Activated CD8-positive, alpha-beta memory T cell treated with anti-CD3 and anti-CD28 coated beads for 1 hour (primary cell): ENCODE results near the gene DEFB131B.
"Not testable (repeated sequence)": the region's sequence is repeated elsewhere in the genome, so short reads cannot be mapped to it uniquely, and the experiment has no call there.

ENCODE experiments used
- DNase-seq, 2 donors: peaks; one replicate each; pipeline ENCODE4 v3.0.0-alpha.2; 2020; ENCODE audit warnings: low read depth in 1 of 2; ENCODE audit errors: extremely low read depth in 1 of 2

DEFB131B gene

DNA sequence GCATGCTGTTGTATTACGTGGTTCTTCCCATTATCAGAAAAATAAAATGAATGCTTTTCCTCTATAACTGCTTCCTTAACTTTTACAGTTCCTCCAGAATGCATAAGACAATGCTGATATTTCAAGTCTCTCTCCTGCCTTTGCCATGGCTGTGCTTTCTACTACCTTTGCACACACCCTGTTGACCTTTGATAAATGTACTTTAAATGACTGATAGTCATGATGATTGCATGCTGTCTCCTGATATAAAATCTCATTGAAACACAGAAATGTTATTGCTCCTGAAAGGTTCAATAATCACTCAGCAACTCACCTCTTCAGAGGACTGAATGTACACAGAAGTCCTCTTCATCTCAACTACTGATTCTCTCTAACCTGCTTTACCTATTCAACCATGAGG, at the start of gene DEFB131B:
Gene DEFB131B, plus strand, starts transcription at position 395 of the 400 bp plus-strand sequence. Its CDS starts 0 bp downstream, at position 395.
- DNase-seq, result not testable (repeated sequence)

DNA sequence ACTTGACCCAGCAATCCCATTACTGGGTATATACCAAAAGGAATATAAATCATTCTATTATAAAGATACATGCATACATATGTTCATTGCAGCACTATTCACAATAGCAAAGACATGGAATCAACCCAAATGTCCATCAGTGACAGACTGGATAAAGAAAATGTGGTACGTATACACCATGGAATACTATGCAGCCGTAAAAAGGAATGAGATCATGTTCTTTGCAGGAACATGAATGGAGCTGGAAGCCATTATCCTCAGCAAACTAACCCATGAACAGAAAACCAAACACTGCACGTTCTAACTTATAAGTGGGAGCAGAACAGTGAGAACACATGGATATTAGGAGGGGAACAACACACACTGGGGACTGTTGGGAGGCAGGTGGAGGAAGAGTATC, 49.0 kb upstream of the DEFB131B start:
- DNase-seq, result not testable (repeated sequence)

GRCh38 chr11:71829686-71830085, 48.6 kb upstream of the DEFB131B start:
- not testable (repeated sequence) for DNase-seq

- DNase-seq, result not testable (repeated sequence)
Measured at GRCh38 chr11:71832811-71833210, 45.4 kb upstream of the DEFB131B start, which contains the start of gene DEFB108B. Gene DEFB108B, plus strand, starts transcription at chr11:71833200. Its CDS starts 0 bp downstream, at chr11:71833200.

GRCh38 chr11:71842720-71843119, 35.5 kb upstream of the DEFB131B start:
- DNase-seq, result not testable (repeated sequence)

GRCh38 chr11:71843355-71843754, 34.9 kb upstream of the DEFB131B start:
- DNase-seq, result not testable (repeated sequence)

GRCh38 chr11:71843858-71844257, 34.4 kb upstream of the DEFB131B start:
- DNase-seq, result no peak

DNA sequence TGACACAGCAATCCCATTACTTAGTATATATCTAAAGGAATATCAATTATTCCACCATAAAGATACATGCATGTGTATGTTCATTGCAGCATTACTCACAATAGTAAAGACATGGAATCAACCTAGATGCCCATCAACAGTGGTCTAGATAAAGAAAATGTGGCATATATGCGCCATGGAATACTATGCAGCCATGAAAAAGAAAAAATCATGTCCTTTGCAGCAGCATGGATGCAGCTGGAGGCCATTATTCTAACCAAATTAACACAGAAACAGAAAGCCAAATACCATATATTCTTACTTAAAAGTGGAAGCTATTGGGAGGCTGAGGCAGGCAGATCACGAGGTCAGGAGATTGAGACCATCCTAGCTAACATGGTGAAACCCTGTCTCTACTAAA, 24.4 kb upstream of the DEFB131B start:
- not testable (repeated sequence) for DNase-seq

DNA sequence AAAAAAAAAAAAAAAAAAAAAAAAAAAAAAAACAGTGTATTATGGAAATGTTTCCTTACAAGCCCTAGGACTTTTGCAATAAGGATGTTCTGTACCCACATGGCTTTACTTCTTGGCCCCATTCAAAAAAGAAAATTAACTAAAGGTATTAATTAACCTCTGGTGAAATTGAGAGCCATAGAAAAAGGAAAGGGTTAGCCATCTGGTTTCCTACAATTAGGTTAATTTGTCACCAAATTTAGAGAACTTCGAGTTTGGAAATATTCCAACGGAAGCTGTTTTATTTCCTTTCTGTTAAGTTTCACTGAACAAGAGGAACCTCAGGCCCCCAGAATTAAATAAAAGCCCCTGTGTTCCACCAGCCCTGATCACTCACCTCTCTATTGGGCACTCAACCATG, 22.4 kb upstream of the DEFB131B start:
- not testable (repeated sequence) for DNase-seq

DNA sequence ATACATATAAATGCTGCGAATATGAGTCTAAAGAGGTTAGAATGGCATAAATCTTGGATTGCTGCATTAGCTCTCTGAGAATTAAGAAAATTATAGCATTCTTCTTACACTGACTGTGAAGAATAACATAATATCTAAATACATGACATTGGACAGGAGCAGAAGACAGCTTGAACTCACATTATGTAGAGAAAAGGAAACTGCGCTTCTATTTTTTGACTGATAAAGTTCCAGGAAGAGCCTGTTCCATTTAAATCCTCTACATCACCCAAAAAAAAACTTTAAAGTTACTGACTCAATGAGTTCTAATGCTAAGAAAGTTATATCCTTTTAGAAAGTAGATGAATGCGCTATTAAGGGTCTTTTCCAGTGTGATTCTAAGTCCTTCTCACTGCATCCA, 17.4 kb upstream of the DEFB131B start:
- not testable (repeated sequence) for DNase-seq

- DNase-seq, result not testable (repeated sequence)
Measured at GRCh38 chr11:71863978-71864627, 14.2 kb upstream of the DEFB131B start.

GRCh38 chr11:71867209-71867608, 11.0 kb upstream of the DEFB131B start:
- not testable (repeated sequence) for DNase-seq

DNA sequence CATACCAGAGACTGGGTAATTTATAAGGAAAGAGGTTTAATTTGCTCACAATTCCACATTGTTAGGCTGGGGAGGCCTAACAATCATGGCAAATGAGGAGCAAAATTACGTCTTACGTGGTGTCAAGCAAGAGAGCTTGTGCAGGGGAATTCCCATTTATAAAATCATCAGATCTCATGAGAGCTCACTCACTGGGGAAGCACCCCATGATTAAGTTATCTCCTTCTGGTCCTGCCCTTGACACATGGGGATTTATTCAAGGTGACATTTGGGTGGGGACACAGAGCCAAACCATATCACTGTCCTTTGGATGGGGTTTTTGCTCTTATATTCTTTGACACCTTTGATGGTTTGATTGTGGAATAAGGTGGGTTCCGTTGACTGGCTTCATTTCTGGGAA, 8.3 kb upstream of the DEFB131B start:
- not testable (repeated sequence) for DNase-seq

DNA sequence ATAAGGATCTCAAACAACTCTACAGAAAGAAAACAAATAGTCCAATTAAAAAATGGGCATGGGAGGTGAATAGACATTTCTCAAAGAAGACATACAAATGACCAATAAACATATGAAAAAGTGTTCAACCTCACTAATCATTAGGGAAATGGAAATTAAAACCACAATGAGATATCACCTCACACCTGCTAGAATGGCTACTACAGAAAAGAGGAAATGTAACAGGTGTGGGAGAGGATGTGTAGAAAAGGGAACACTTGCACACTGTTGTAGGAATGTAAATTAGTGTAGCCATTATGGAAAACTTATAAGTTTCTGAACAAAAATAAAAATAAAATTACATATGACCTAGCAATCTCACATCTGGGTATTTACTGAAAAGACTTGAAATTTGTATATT, 7.6 kb upstream of the DEFB131B start:
- not testable (repeated sequence) for DNase-seq

DNA sequence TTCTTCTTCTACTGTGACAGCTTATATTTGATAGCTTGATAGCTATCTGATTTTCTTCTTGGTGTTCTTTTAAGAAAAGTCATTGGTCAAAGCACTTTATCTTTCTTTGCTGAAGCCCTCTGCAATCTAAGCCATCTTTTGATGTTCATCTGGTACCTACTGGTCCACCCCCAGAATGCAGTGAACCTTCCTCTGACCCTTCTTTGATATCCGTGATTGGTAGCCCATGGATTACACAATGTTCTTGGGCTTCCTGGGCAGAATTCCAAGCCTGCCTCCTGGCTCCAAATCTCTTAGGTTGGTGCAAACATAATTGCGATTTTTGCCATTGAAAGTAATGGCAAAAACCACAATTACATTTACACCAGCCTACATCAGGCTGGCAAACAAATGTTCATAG, 2.0 kb upstream of the DEFB131B start:
- not testable (repeated sequence) for DNase-seq

GRCh38 chr11:71885806-71886205, 7.6 kb downstream of the DEFB131B start:
- DNase-seq, result not testable (repeated sequence)

DNA sequence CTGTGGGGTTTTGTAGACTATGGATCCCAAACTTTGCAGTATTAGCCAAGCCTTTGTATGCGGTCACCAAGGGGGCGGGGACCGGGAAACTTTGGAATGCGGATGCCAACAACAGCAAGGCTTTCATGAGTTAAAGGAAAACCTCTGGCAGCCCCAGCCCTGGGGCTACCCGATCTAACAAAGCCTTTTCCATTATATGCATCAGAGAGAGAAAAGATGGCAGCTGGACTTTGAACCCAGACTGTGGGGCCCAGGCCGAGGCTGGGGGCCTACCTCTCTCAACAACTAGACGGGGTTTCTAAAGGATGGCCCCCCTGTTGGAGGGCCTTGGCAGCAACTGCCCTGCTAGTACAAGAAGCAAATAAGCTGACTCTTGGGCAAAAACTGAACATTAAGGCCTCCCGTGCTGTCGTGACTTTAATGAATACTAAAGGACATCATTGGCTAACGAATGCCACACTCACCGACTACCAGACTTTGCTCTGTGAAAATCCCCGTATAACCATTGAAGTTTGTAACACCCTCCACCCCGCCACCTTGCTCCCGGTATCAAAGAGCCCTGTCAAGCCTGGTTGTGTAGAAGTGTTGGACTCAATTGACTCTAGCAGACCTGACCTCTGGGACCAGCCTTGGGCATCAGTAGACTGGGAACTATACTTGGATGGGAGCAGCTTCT, 10.2 kb downstream of the DEFB131B start:
- not testable (repeated sequence) for DNase-seq

GRCh38 chr11:71889181-71889872, 11.1 kb downstream of the DEFB131B start:
- not testable (repeated sequence) for DNase-seq

- DNase-seq, result no peak
Measured at GRCh38 chr11:71895961-71896360, 17.7 kb downstream of the DEFB131B start.

- not testable (repeated sequence) for DNase-seq
Measured at GRCh38 chr11:71901137-71901536, 22.9 kb downstream of the DEFB131B start.

DNA sequence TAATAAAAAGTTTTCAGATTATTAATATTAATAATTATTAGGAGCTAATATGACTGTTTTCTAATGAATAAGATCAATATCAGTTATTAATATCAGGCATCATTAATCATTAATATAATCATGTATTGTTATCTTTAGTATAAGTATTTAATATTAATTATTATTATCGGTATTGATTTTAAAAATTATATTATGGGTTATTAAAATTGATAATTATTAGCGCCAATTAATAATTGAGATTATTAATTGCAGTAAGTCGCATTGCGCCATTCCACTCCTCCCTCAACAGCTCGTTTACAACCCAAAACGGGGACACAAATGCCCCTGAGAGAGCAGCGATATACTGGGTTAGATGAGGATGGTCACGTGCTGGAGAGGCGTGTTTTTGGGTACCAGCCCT, 30.0 kb downstream of the DEFB131B start:
- DNase-seq, result no peak
